ENCODE results near the gene SYTL3. TPM values are rescaled to one million over a fixed set of nuclear protein-coding genes. Genes with fewer than 3 reads are reported as not detected.
"Not testable (repeated sequence)": the region's sequence is repeated elsewhere in the genome, so short reads cannot be mapped to it uniquely, and the experiment has no call there.

Gene SYTL3
- total RNA-seq, 2 experiments from 2014 or later: 151 to 163 TPM

GRCh38 chr6:158653577-158654354 is 3.9 kb downstream of the SYTL3 start:
- intact Hi-C loops (cut with micrococcal nuclease): no loop called here
- Mint-ChIP-seq H3K36me3 (ENCODE audit: low read depth) (peaks cover 72% of the 10 kb centered on the region), H3K27ac (peak overlapping the region; percentile 98), H3K9me3 (peaks cover 7% of the 10 kb centered on the region), H3K4me3 (peak overlapping the region; percentile 83), H3K4me1 (ENCODE audit: low read depth) (peaks cover 60% of the 10 kb centered on the region), H3K27me3 (peaks cover 2% of the 10 kb centered on the region)
- no peak for TF ChIP-seq CTCF (IDR thresholded peaks at IDR 0.05)
- POLR2A ChIA-PET: interaction anchor here (0.6 to 7.8 kb wide), 5 partner anchors 9 to 1664 kb away, joined by 4 to 112 read pairs (median 7); partner anchors contain the start of gene DYNLT1
- DNase-seq (peak; percentile 97), ATAC-seq (peak; percentile 52)
- CTCF ChIA-PET: interaction anchor here (1.2 to 1.7 kb wide), 2 partner anchors 10 to 38 kb away, joined by 3 to 10 read pairs; no protein-coding TSS in a partner anchor

DNA sequence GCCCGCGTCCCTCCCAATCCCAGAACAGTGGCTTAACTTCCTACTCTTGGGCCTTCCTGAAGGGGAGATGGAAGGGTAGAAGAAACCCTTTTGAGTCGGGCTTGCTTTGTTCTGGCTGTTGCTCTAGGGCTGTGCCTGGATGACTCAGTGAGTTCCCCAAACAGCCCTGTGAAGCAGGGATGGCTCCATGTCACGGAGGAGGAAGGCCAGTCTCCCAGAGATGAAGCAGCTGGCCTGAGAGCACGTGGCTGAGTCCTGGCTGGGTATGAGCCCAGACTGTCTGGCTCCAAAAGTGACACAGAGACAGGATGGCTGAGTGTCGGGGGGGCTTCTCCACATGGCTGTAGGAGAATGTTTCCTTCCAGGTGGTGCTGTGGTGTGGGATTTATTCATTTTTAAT is 4.6 kb downstream of the SYTL3 start:
- H3K27me3 Mint-ChIP-seq: peaks cover 2% of the 10 kb centered on the region
- peaks cover 78% of the 10 kb centered on the region for H3K36me3 Mint-ChIP-seq (ENCODE audit: low read depth)
- POLR2A ChIA-PET: interaction anchor here (7.8 kb wide), 1 partner anchor 13 kb away, joined by 112 read pairs; the partner anchor contains the start of gene DYNLT1
- H3K9me3 Mint-ChIP-seq: peaks cover 7% of the 10 kb centered on the region
- ATAC-seq (no peak), DNase-seq (no peak)
- peaks cover 59% of the 10 kb centered on the region for H3K4me1 Mint-ChIP-seq (ENCODE audit: low read depth)
- no peak for TF ChIP-seq CTCF (IDR thresholded peaks at IDR 0.05)
- intact Hi-C loops (cut with micrococcal nuclease): no loop called here
- peak overlapping the region; percentile 98 for H3K27ac Mint-ChIP-seq
- CTCF ChIA-PET: interaction anchor here (0.8 to 1.7 kb wide), 4 partner anchors 37 to 440 kb away, joined by 3 to 10 read pairs (median 6); no protein-coding TSS in a partner anchor
- H3K4me3 Mint-ChIP-seq: peak overlapping the region; percentile 83

DNA sequence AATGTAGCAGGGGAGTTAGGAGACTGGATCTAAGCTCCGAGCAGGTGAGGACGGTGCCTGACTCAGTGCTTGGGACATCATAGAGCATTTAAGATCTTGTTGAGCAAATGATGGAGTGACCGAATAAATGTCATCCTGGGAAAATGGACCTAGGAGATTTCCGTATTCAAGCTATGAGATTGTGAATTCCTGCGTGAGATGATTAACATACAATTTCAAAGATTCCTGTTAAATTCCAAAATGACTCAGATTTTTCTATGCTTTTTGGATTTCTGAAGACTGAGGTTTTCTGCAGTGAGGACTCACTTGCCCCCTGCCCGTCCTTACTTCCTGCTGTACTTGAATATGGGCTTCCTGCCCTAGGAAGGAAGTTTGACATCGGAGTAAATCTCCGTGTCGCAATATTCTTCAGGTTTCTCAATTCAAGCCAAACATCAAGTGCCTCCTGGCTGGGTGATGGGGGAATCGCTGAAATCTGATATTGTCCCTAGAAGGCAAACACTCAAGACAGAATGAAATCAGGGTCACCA is 5.2 kb downstream of the SYTL3 start:
- DNase-seq (no peak), ATAC-seq (no peak)
- H3K36me3 Mint-ChIP-seq (ENCODE audit: low read depth): peaks cover 78% of the 10 kb centered on the region
- H3K27me3 Mint-ChIP-seq: peaks cover 2% of the 10 kb centered on the region
- H3K9me3 Mint-ChIP-seq: peaks cover 7% of the 10 kb centered on the region
- intact Hi-C loops (cut with micrococcal nuclease): no loop called here
- peak overlapping the region; percentile 98 for H3K27ac Mint-ChIP-seq
- CTCF ChIA-PET: interaction anchor here (0.8 to 1.2 kb wide), 3 partner anchors 36 to 441 kb away, joined by 3 to 7 read pairs (median 6); no protein-coding TSS in a partner anchor
- peaks cover 59% of the 10 kb centered on the region for H3K4me1 Mint-ChIP-seq (ENCODE audit: low read depth)
- no peak for TF ChIP-seq CTCF (IDR thresholded peaks at IDR 0.05)
- peak overlapping the region; percentile 83 for H3K4me3 Mint-ChIP-seq
- POLR2A ChIA-PET: interaction anchor here (7.8 kb wide), 1 partner anchor 13 kb away, joined by 112 read pairs; the partner anchor contains the start of gene DYNLT1

DNA sequence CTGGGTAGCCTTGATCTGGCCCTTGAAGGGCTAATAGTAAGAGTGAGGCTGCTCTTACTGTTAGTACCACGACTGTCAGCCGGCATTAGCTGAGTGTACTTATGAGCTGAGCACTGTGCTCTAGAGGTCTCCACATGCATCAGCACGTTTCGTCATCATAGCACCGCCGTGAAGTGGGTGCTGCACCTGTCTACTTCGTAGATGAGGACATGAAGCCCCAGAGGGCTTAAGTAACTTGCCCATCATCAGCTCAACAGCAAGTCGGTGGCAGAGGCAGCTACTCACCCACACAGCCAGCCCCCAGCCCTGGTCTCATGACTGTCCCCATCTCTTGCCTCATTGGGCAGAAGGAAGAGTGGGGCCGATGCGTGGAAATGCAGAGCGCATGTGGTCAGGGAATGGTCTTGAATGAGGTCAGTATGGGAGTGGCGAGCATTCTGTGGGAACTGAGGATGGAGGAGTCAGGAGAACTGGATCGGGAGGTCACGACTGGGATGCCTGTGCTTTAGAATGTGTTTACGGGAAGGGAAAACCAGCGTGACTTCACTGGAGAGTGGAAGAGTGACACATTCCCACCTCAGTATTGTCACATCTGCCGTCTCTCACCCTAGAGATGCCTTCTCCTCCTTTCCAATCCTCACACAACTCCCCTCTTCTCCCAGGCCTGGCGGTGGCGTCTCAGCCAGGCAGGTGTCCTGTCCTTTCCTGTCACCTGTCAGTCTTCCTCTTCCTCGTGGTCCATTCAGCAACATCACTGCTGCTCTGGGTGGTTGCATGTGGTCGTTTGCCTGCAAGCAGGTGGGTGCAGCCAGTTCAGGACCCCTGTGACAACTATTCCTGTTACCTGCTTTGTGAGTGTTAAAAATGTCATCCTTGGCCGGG is 6.0 kb downstream of the SYTL3 start:
- Mint-ChIP-seq H3K4me3 (peak overlapping the region; percentile 83), H3K4me1 (ENCODE audit: low read depth) (peaks cover 65% of the 10 kb centered on the region), H3K27ac (peak overlapping the region; percentile 98), H3K9me3 (peaks cover 6% of the 10 kb centered on the region), H3K36me3 (ENCODE audit: low read depth) (peaks cover 81% of the 10 kb centered on the region), H3K27me3 (peaks cover 2% of the 10 kb centered on the region)
- TF ChIP-seq CTCF (IDR thresholded peaks at IDR 0.05): no peak
- ChIA-PET CTCF (interaction anchor here (0.8 to 1.2 kb wide), 3 partner anchors 35 to 441 kb away, joined by 3 to 7 read pairs (median 6); no protein-coding TSS in a partner anchor), POLR2A (interaction anchor here (1.3 to 7.8 kb wide), 2 partner anchors 13 to 14 kb away, joined by 3 to 112 read pairs; partner anchors contain the start of gene DYNLT1)
- DNase-seq (no peak), ATAC-seq (no peak)
- intact Hi-C loops (cut with micrococcal nuclease): no loop called here

DNA sequence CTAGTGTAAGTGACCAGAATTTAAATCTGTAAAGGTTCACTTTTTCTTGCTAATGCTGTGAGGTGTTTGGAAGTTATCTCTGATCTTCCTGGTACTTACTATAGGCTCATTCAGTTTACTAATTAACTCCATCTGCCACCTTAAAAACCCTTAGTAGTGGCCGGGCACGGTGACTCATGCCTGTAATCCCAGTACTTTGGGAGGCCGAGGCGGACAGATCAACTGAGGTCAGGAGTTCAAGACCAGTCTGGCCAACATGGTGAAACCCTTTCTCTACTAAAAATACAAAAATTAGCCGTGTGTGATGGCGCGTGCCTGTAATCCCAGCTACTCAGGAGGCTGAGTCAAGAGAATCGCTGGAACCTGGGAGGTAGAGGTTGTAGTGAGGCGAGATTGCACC is 7.1 kb downstream of the SYTL3 start:
- CTCF ChIA-PET; ATAC-seq; intact Hi-C loops (cut with micrococcal nuclease); H3K9me3 Mint-ChIP-seq; H3K27ac Mint-ChIP-seq; DNase-seq; H3K27me3 Mint-ChIP-seq; H3K4me3 Mint-ChIP-seq: not testable (repeated sequence)
- POLR2A ChIA-PET: interaction anchor here (1.3 kb wide), 1 partner anchor 12 kb away, joined by 3 read pairs; no protein-coding TSS in a partner anchor
- peaks cover 66% of the 10 kb centered on the region for H3K4me1 Mint-ChIP-seq (ENCODE audit: low read depth)
- peaks cover 79% of the 10 kb centered on the region for H3K36me3 Mint-ChIP-seq (ENCODE audit: low read depth)
